ENCODE data around the gene FBLN2. TPM values are rescaled to one million over a fixed set of nuclear protein-coding genes. Genes with fewer than 3 reads are reported as not detected.

The FBLN2 gene
- total and polyA plus RNA-seq, 4 donors = 16.7 to 494 (median 68.4) TPM

DNA sequence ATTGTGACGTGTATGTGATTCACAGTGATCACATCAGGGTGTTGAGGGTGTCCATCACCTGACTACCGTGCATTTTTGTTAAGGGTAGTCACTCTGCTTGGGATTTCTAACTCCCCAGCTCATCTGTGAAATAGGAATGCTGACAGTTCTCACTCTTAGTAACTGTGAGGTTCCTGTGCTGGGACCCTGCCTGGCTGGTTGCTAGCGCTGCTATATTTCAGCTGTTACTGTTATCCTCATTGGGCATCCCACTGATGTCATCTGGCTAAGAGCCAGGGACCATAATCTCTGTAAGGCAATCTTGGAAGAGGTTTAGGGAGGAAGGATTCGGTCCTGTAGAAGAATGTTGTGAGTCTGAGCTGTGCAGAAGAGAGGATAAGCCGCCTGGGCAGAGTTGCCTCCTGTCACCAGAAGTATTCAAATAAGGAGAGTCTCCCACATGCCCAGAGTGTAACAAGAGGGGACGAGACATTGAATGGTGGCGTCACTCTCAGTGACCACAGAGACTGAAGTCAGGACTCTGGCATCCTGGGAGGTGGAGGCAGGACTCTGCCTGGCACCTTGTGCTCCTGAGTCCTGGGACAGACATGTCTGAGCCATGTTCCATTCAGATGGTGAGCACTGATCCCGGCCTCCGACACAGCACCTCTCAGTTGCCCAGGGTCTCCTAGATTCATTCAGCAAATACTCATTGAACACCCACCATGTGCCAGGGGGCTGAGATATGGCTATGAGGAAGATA is 52.2 kb downstream of the FBLN2 start:
- Histone ChIP-seq H3K9me3 (ENCODE audit: control insufficient read depth, low read length) (no peaks in the 10 kb centered on the region), H3K4me3 (ENCODE audit: low read length in 2 of 2) (no peak overlapping the region), H3K4me1 (ENCODE audit: control insufficient read depth in 1 of 2, insufficient read depth in 2 of 2, low read length in 2 of 2) (no peaks in the 10 kb centered on the region), H3K27ac (ENCODE audit: low read depth in 1 of 2, low read length in 2 of 2) (no peak overlapping the region), H3K27me3 (ENCODE audit: control insufficient read depth in 1 of 2, insufficient read depth in 2 of 2, low read length in 1 of 2) (no peaks in the 10 kb centered on the region), H3K36me3 (ENCODE audit: control insufficient read depth in 1 of 2, insufficient read depth in 2 of 2, low read length in 1 of 2) (no peaks in the 10 kb centered on the region)
- DNase-seq (peak in 1 of 2 donors; percentile 40), ATAC-seq (ENCODE audit: low FRiP score) (no peak)
- WGBS, 2 donors = 72 to 74% methylated on average over 9 of the region's 9 CpGs
- intact Hi-C loops (cut with DNase I) = no loop called here

GRCh38 chr3:13601692-13602080 is 52.8 kb downstream of the FBLN2 start:
- DNase-seq = no peak

GRCh38 chr3:13605555-13605954 is 56.6 kb downstream of the FBLN2 start:
- Histone ChIP-seq H3K4me1 (ENCODE audit: control insufficient read depth in 1 of 2, insufficient read depth in 2 of 2, low read length in 2 of 2) (no peaks in the 10 kb centered on the region), H3K36me3 (ENCODE audit: control insufficient read depth in 1 of 2, insufficient read depth in 2 of 2, low read length in 1 of 2) (no peaks in the 10 kb centered on the region), H3K27ac (ENCODE audit: low read depth in 1 of 2, low read length in 2 of 2) (no peak overlapping the region), H3K9me3 (ENCODE audit: control insufficient read depth, low read length) (no peaks in the 10 kb centered on the region), H3K4me3 (ENCODE audit: low read length in 2 of 2) (no peak overlapping the region), H3K27me3 (ENCODE audit: control insufficient read depth in 1 of 2, insufficient read depth in 2 of 2, low read length in 1 of 2) (no peaks in the 10 kb centered on the region)
- ATAC-seq (ENCODE audit: low FRiP score) (no peak), DNase-seq (peak in 1 of 2 donors; percentile 17)
- WGBS, 2 donors = 90 to 98% methylated on average over 6 of the region's 6 CpGs
- intact Hi-C loops (cut with DNase I) = no loop called here

More at GRCh38 chr3:13601692-13602080, 52.8 kb downstream of the FBLN2 start:
- Histone ChIP-seq H3K27ac (ENCODE audit: low read depth in 1 of 2, low read length in 2 of 2) (no peak overlapping the region), H3K9me3 (ENCODE audit: control insufficient read depth, low read length) (no peaks in the 10 kb centered on the region), H3K27me3 (ENCODE audit: control insufficient read depth in 1 of 2, insufficient read depth in 2 of 2, low read length in 1 of 2) (no peaks in the 10 kb centered on the region), H3K4me1 (ENCODE audit: control insufficient read depth in 1 of 2, insufficient read depth in 2 of 2, low read length in 2 of 2) (no peaks in the 10 kb centered on the region), H3K4me3 (ENCODE audit: low read length in 2 of 2) (no peak overlapping the region), H3K36me3 (ENCODE audit: control insufficient read depth in 1 of 2, insufficient read depth in 2 of 2, low read length in 1 of 2) (no peaks in the 10 kb centered on the region)
- intact Hi-C loops (cut with DNase I) = no loop called here
- ATAC-seq (ENCODE audit: low FRiP score) = no peak

GRCh38 chr3:13607821-13608597 is 59.1 kb downstream of the FBLN2 start:
- intact Hi-C loops (cut with DNase I) = no loop called here
- H3K27ac ChIP-seq (ENCODE audit: low read depth in 1 of 2, low read length in 2 of 2) = no peak overlapping the region
- H3K9me3 ChIP-seq (ENCODE audit: control insufficient read depth, low read length) = no peaks in the 10 kb centered on the region
- no peak overlapping the region for H3K4me3 ChIP-seq (ENCODE audit: low read length in 2 of 2)
- no peaks in the 10 kb centered on the region for H3K27me3 ChIP-seq (ENCODE audit: control insufficient read depth in 1 of 2, insufficient read depth in 2 of 2, low read length in 1 of 2)
- 87 to 88% methylated on average over 14 of the region's 14 CpGs for whole genome bisulfite sequencing, 2 donors
- DNase-seq (peak in 1 of 2 donors; percentile 55), ATAC-seq (ENCODE audit: low FRiP score) (peak; percentile 26)
- H3K4me1 ChIP-seq (ENCODE audit: control insufficient read depth in 1 of 2, insufficient read depth in 2 of 2, low read length in 2 of 2) = no peaks in the 10 kb centered on the region
- no peaks in the 10 kb centered on the region for H3K36me3 ChIP-seq (ENCODE audit: control insufficient read depth in 1 of 2, insufficient read depth in 2 of 2, low read length in 1 of 2)

- intact Hi-C loops (cut with DNase I) = no loop called here
- 92 to 96% methylated on average over 19 to 20 of the region's 20 CpGs for whole genome bisulfite sequencing, 2 donors
- DNase-seq = peak in 1 of 2 donors; percentile 70
Observed at GRCh38 chr3:13608969-13609725, 60.2 kb downstream of the FBLN2 start.

GRCh38 chr3:13610006-13610570 is 61.2 kb downstream of the FBLN2 start:
- ATAC-seq (ENCODE audit: low FRiP score) (no peak), DNase-seq (peak in 1 of 2 donors; percentile 67)
- H3K27ac ChIP-seq (ENCODE audit: low read depth in 1 of 2, low read length in 2 of 2) = no peak overlapping the region
- H3K4me3 ChIP-seq (ENCODE audit: low read length in 2 of 2) = no peak overlapping the region
- WGBS, 2 donors = 93 to 94% methylated on average over 7 of the region's 7 CpGs
- no peaks in the 10 kb centered on the region for H3K4me1 ChIP-seq (ENCODE audit: control insufficient read depth in 1 of 2, insufficient read depth in 2 of 2, low read length in 2 of 2)
- intact Hi-C loops (cut with DNase I) = no loop called here
- no peaks in the 10 kb centered on the region for H3K36me3 ChIP-seq (ENCODE audit: control insufficient read depth in 1 of 2, insufficient read depth in 2 of 2, low read length in 1 of 2)
- H3K9me3 ChIP-seq (ENCODE audit: control insufficient read depth, low read length) = no peaks in the 10 kb centered on the region
- H3K27me3 ChIP-seq (ENCODE audit: control insufficient read depth in 1 of 2, insufficient read depth in 2 of 2, low read length in 1 of 2) = no peaks in the 10 kb centered on the region

More at GRCh38 chr3:13608969-13609725, 60.2 kb downstream of the FBLN2 start:
- no peak overlapping the region for H3K4me3 ChIP-seq (ENCODE audit: low read length in 2 of 2)
- H3K27me3 ChIP-seq (ENCODE audit: control insufficient read depth in 1 of 2, insufficient read depth in 2 of 2, low read length in 1 of 2) = no peaks in the 10 kb centered on the region
- H3K4me1 ChIP-seq (ENCODE audit: control insufficient read depth in 1 of 2, insufficient read depth in 2 of 2, low read length in 2 of 2) = no peaks in the 10 kb centered on the region
- no peak for ATAC-seq (ENCODE audit: low FRiP score)
- H3K9me3 ChIP-seq (ENCODE audit: control insufficient read depth, low read length) = no peaks in the 10 kb centered on the region
- no peaks in the 10 kb centered on the region for H3K36me3 ChIP-seq (ENCODE audit: control insufficient read depth in 1 of 2, insufficient read depth in 2 of 2, low read length in 1 of 2)
- H3K27ac ChIP-seq (ENCODE audit: low read depth in 1 of 2, low read length in 2 of 2) = no peak overlapping the region

GRCh38 chr3:13611221-13611620 is 62.3 kb downstream of the FBLN2 start:
- 89 to 97% methylated on average over 6 of the region's 6 CpGs for WGBS, 2 donors

GRCh38 chr3:13612829-13613228 is 63.9 kb downstream of the FBLN2 start:
- H3K9me3 ChIP-seq (ENCODE audit: control insufficient read depth, low read length) = no peaks in the 10 kb centered on the region
- H3K4me1 ChIP-seq (ENCODE audit: control insufficient read depth in 1 of 2, insufficient read depth in 2 of 2, low read length in 2 of 2) = no peaks in the 10 kb centered on the region
- H3K27me3 ChIP-seq (ENCODE audit: control insufficient read depth in 1 of 2, insufficient read depth in 2 of 2, low read length in 1 of 2) = no peaks in the 10 kb centered on the region
- ATAC-seq (ENCODE audit: low FRiP score) = peak; percentile 60
- DNase-seq = peak; percentile 53 to 58
- H3K4me3 ChIP-seq (ENCODE audit: low read length in 2 of 2) = no peak overlapping the region
- H3K36me3 ChIP-seq (ENCODE audit: control insufficient read depth in 1 of 2, insufficient read depth in 2 of 2, low read length in 1 of 2) = no peaks in the 10 kb centered on the region
- intact Hi-C loops (cut with DNase I) = no loop called here
- 95 to 97% methylated on average over 3 of the region's 3 CpGs for WGBS, 2 donors
- no peak overlapping the region for H3K27ac ChIP-seq (ENCODE audit: low read depth in 1 of 2, low read length in 2 of 2)

More at GRCh38 chr3:13611221-13611620, 62.3 kb downstream of the FBLN2 start:
- intact Hi-C loops (cut with DNase I) = no loop called here
- no peaks in the 10 kb centered on the region for H3K27me3 ChIP-seq (ENCODE audit: control insufficient read depth in 1 of 2, insufficient read depth in 2 of 2, low read length in 1 of 2)
- no peaks in the 10 kb centered on the region for H3K36me3 ChIP-seq (ENCODE audit: control insufficient read depth in 1 of 2, insufficient read depth in 2 of 2, low read length in 1 of 2)
- no peak for ATAC-seq (ENCODE audit: low FRiP score)
- no peak overlapping the region for H3K4me3 ChIP-seq (ENCODE audit: low read length in 2 of 2)
- DNase-seq = peak in 1 of 2 donors; percentile 3
- H3K9me3 ChIP-seq (ENCODE audit: control insufficient read depth, low read length) = no peaks in the 10 kb centered on the region
- no peak overlapping the region for H3K27ac ChIP-seq (ENCODE audit: low read depth in 1 of 2, low read length in 2 of 2)
- no peaks in the 10 kb centered on the region for H3K4me1 ChIP-seq (ENCODE audit: control insufficient read depth in 1 of 2, insufficient read depth in 2 of 2, low read length in 2 of 2)

Measured in aorta (tissue), 5 donors.